ENCODE measurements around the gene HEPN1.
A peak's percentile ranks its signal among the peaks of the same experiment; 100 is the strongest.

HEPN1 gene

GRCh38 chr11:124915541-124916369, 3.3 kb upstream of the HEPN1 start:
- Histone ChIP-seq H3K27me3 (ENCODE audit: control insufficient read depth, insufficient read depth, low read length) (peaks cover 40% of the 10 kb centered on the region), H3K27ac (ENCODE audit: low read depth, low read length) (no peak overlapping the region), H3K4me3 (ENCODE audit: low read depth, low read length) (no peak overlapping the region), H3K9ac (ENCODE audit: low read length) (no peak overlapping the region), H3K9me3 (ENCODE audit: control insufficient read depth, insufficient read depth, low read depth, low read length) (peaks cover 5% of the 10 kb centered on the region; the same call in 1 of the 2 replicates), H3K36me3 (ENCODE audit: control insufficient read depth, insufficient read depth, low read length) (no peaks in the 10 kb centered on the region), H3K4me1 (ENCODE audit: control insufficient read depth, insufficient read depth, low read length) (0 out of 2 replicates have a peak, but pooled peaks cover 2% of the 10 kb centered on the region)

- H3K36me3 ChIP-seq (ENCODE audit: control insufficient read depth, insufficient read depth, low read length), result no peaks in the 10 kb centered on the region
- H3K4me1 ChIP-seq (ENCODE audit: control insufficient read depth, insufficient read depth, low read length), result 0 out of 2 replicates have a peak, but pooled peaks cover 3% of the 10 kb centered on the region
- H3K9me3 ChIP-seq (ENCODE audit: control insufficient read depth, insufficient read depth, low read depth, low read length), result peaks cover 5% of the 10 kb centered on the region; the same call in 1 of the 2 replicates
- no peak overlapping the region for H3K9ac ChIP-seq (ENCODE audit: low read length)
- no peak overlapping the region for H3K4me3 ChIP-seq (ENCODE audit: low read depth, low read length)
- no peak overlapping the region for H3K27ac ChIP-seq (ENCODE audit: low read depth, low read length)
- peaks cover 46% of the 10 kb centered on the region for H3K27me3 ChIP-seq (ENCODE audit: control insufficient read depth, insufficient read depth, low read length)
Observed at GRCh38 chr11:124916370-124916710, 2.7 kb upstream of the HEPN1 start.

GRCh38 chr11:124917115-124917637, 1.9 kb upstream of the HEPN1 start:
- no peaks in the 10 kb centered on the region for H3K36me3 ChIP-seq (ENCODE audit: control insufficient read depth, insufficient read depth, low read length)
- H3K27ac ChIP-seq (ENCODE audit: low read depth, low read length), result no peak overlapping the region
- H3K9ac ChIP-seq (ENCODE audit: low read length), result no peak overlapping the region
- H3K4me3 ChIP-seq (ENCODE audit: low read depth, low read length), result no peak overlapping the region
- H3K4me1 ChIP-seq (ENCODE audit: control insufficient read depth, insufficient read depth, low read length), result 0 out of 2 replicates have a peak, but pooled peaks cover 3% of the 10 kb centered on the region
- peaks cover 54% of the 10 kb centered on the region for H3K27me3 ChIP-seq (ENCODE audit: control insufficient read depth, insufficient read depth, low read length)
- no peaks in the 10 kb centered on the region; the same call in 1 of the 2 replicates for H3K9me3 ChIP-seq (ENCODE audit: control insufficient read depth, insufficient read depth, low read depth, low read length)

GRCh38 chr11:124919898-124920297, 848 bp downstream of the HEPN1 start:
- H3K4me1 ChIP-seq (ENCODE audit: control insufficient read depth, insufficient read depth, low read length), result 0 out of 2 replicates have a peak, but pooled peaks cover 3% of the 10 kb centered on the region
- no peaks in the 10 kb centered on the region for H3K9me3 ChIP-seq (ENCODE audit: control insufficient read depth, insufficient read depth, low read depth, low read length)
- H3K27me3 ChIP-seq (ENCODE audit: control insufficient read depth, insufficient read depth, low read length), result peaks cover 80% of the 10 kb centered on the region
- no peak overlapping the region for H3K27ac ChIP-seq (ENCODE audit: low read depth, low read length)
- H3K9ac ChIP-seq (ENCODE audit: low read length), result no peak overlapping the region
- H3K4me3 ChIP-seq (ENCODE audit: low read depth, low read length), result no peak overlapping the region
- H3K36me3 ChIP-seq (ENCODE audit: control insufficient read depth, insufficient read depth, low read length), result no peaks in the 10 kb centered on the region

- no peak overlapping the region for H3K27ac ChIP-seq (ENCODE audit: low read depth, low read length)
- H3K4me3 ChIP-seq (ENCODE audit: low read depth, low read length), result peak overlapping the region; percentile 52
- no peaks in the 10 kb centered on the region for H3K9me3 ChIP-seq (ENCODE audit: control insufficient read depth, insufficient read depth, low read depth, low read length)
- 0 out of 2 replicates have a peak, but pooled peaks cover 3% of the 10 kb centered on the region for H3K4me1 ChIP-seq (ENCODE audit: control insufficient read depth, insufficient read depth, low read length)
- no peak overlapping the region for H3K9ac ChIP-seq (ENCODE audit: low read length)
- H3K36me3 ChIP-seq (ENCODE audit: control insufficient read depth, insufficient read depth, low read length), result no peaks in the 10 kb centered on the region
- peaks cover 85% of the 10 kb centered on the region for H3K27me3 ChIP-seq (ENCODE audit: control insufficient read depth, insufficient read depth, low read length)
Observed at GRCh38 chr11:124920356-124920755, 1.3 kb downstream of the HEPN1 start.

- peaks cover 86% of the 10 kb centered on the region for H3K27me3 ChIP-seq (ENCODE audit: control insufficient read depth, insufficient read depth, low read length)
- H3K9ac ChIP-seq (ENCODE audit: low read length), result peak overlapping the region; percentile 41
- H3K9me3 ChIP-seq (ENCODE audit: control insufficient read depth, insufficient read depth, low read depth, low read length), result no peaks in the 10 kb centered on the region
- no peak overlapping the region for H3K27ac ChIP-seq (ENCODE audit: low read depth, low read length)
- H3K36me3 ChIP-seq (ENCODE audit: control insufficient read depth, insufficient read depth, low read length), result no peaks in the 10 kb centered on the region
- H3K4me1 ChIP-seq (ENCODE audit: control insufficient read depth, insufficient read depth, low read length), result 0 out of 2 replicates have a peak, but pooled peaks cover 3% of the 10 kb centered on the region
- H3K4me3 ChIP-seq (ENCODE audit: low read depth, low read length), result peak overlapping the region; percentile 52
Observed at GRCh38 chr11:124920870-124921609, 2.0 kb downstream of the HEPN1 start.

- H3K9ac ChIP-seq (ENCODE audit: low read length), result no peak overlapping the region
- H3K27ac ChIP-seq (ENCODE audit: low read depth, low read length), result no peak overlapping the region
- H3K9me3 ChIP-seq (ENCODE audit: control insufficient read depth, insufficient read depth, low read depth, low read length), result no peaks in the 10 kb centered on the region
- H3K27me3 ChIP-seq (ENCODE audit: control insufficient read depth, insufficient read depth, low read length), result peaks cover 81% of the 10 kb centered on the region
- H3K4me1 ChIP-seq (ENCODE audit: control insufficient read depth, insufficient read depth, low read length), result 0 out of 2 replicates have a peak, but pooled peaks cover 3% of the 10 kb centered on the region
- H3K4me3 ChIP-seq (ENCODE audit: low read depth, low read length), result no peak overlapping the region
- H3K36me3 ChIP-seq (ENCODE audit: control insufficient read depth, insufficient read depth, low read length), result no peaks in the 10 kb centered on the region
Observed at GRCh38 chr11:124922831-124923230, 3.8 kb downstream of the HEPN1 start.

GRCh38 chr11:124923296-124923695, 4.2 kb downstream of the HEPN1 start:
- H3K4me1 ChIP-seq (ENCODE audit: control insufficient read depth, insufficient read depth, low read length), result 0 out of 2 replicates have a peak, but pooled peaks cover 3% of the 10 kb centered on the region
- no peaks in the 10 kb centered on the region for H3K9me3 ChIP-seq (ENCODE audit: control insufficient read depth, insufficient read depth, low read depth, low read length)
- no peak overlapping the region for H3K9ac ChIP-seq (ENCODE audit: low read length)
- H3K27me3 ChIP-seq (ENCODE audit: control insufficient read depth, insufficient read depth, low read length), result peaks cover 79% of the 10 kb centered on the region
- no peak overlapping the region for H3K27ac ChIP-seq (ENCODE audit: low read depth, low read length)
- H3K4me3 ChIP-seq (ENCODE audit: low read depth, low read length), result no peak overlapping the region
- H3K36me3 ChIP-seq (ENCODE audit: control insufficient read depth, insufficient read depth, low read length), result no peaks in the 10 kb centered on the region

- no peaks in the 10 kb centered on the region for H3K36me3 ChIP-seq (ENCODE audit: control insufficient read depth, insufficient read depth, low read length)
- no peak overlapping the region for H3K4me3 ChIP-seq (ENCODE audit: low read depth, low read length)
- no peak overlapping the region for H3K27ac ChIP-seq (ENCODE audit: low read depth, low read length)
- no peaks in the 10 kb centered on the region for H3K9me3 ChIP-seq (ENCODE audit: control insufficient read depth, insufficient read depth, low read depth, low read length)
- H3K27me3 ChIP-seq (ENCODE audit: control insufficient read depth, insufficient read depth, low read length), result peaks cover 26% of the 10 kb centered on the region
- no peak overlapping the region for H3K9ac ChIP-seq (ENCODE audit: low read length)
- H3K4me1 ChIP-seq (ENCODE audit: control insufficient read depth, insufficient read depth, low read length), result no peaks in the 10 kb centered on the region
Observed at GRCh38 chr11:124928942-124929665, 10.1 kb downstream of the HEPN1 start.

GRCh38 chr11:124930799-124931198, 11.7 kb downstream of the HEPN1 start:
- no peaks in the 10 kb centered on the region for H3K9me3 ChIP-seq (ENCODE audit: control insufficient read depth, insufficient read depth, low read depth, low read length)
- peaks cover 16% of the 10 kb centered on the region for H3K27me3 ChIP-seq (ENCODE audit: control insufficient read depth, insufficient read depth, low read length)
- no peak overlapping the region for H3K4me3 ChIP-seq (ENCODE audit: low read depth, low read length)
- no peaks in the 10 kb centered on the region for H3K4me1 ChIP-seq (ENCODE audit: control insufficient read depth, insufficient read depth, low read length)
- no peaks in the 10 kb centered on the region for H3K36me3 ChIP-seq (ENCODE audit: control insufficient read depth, insufficient read depth, low read length)
- H3K27ac ChIP-seq (ENCODE audit: low read depth, low read length), result no peak overlapping the region
- no peak overlapping the region for H3K9ac ChIP-seq (ENCODE audit: low read length)

All from HUES6 (cell line).